Measurements from ENCODE around the gene PEX14.

DNA sequence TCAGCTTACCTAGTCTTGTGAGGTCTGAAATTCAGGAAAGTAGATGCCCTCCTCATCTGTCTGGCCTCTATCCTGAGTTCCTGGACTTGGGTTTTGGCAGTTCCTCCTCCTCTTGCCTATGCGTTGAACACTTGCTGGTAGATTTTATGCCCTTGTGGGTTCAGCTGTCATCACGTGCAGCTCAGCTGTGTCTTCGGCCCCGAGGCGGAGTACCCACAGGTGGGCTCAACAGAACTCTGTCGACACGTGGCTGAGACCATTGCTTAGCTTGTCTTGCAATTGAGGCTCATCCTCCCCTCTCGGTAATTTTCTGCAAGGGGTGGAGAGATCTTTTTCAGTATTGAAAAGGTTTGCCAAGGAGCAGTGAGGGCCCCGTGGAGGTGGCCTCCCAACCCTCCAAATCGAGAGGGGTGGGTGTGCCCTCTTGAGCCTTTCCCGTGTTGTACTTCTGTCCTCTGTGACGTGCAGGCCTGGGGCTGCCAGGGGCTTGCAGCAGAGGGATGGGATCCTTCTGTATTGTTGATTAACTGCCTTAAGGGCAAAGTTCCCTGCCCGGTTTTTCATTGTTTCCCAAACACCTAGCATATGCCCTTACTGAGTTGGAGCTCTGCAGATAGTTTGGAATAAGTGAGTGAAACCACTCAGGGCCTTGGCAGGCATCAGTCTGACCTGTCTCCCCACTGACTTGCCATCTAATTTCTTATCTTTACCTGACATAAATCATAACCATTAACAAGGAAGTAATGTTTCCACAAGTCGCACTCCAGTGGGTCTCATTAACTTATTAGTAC, 41.6 kb upstream of the PEX14 start:
- TF ChIP-seq, protein P1, sequence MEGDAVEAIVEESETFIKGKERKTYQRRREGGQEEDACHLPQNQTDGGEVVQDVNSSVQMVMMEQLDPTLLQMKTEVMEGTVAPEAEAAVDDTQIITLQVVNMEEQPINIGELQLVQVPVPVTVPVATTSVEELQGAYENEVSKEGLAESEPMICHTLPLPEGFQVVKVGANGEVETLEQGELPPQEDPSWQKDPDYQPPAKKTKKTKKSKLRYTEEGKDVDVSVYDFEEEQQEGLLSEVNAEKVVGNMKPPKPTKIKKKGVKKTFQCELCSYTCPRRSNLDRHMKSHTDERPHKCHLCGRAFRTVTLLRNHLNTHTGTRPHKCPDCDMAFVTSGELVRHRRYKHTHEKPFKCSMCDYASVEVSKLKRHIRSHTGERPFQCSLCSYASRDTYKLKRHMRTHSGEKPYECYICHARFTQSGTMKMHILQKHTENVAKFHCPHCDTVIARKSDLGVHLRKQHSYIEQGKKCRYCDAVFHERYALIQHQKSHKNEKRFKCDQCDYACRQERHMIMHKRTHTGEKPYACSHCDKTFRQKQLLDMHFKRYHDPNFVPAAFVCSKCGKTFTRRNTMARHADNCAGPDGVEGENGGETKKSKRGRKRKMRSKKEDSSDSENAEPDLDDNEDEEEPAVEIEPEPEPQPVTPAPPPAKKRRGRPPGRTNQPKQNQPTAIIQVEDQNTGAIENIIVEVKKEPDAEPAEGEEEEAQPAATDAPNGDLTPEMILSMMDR (IDR thresholded peaks at IDR 0.05), result no peak
- TF ChIP-seq POLR2A (IDR thresholded peaks at IDR 0.05) (no peak), POLR2AphosphoS5 (IDR thresholded peaks at IDR 0.05) (no peak), EP300 (IDR thresholded peaks at IDR 0.05) (no peak)

Measured in gastroesophageal sphincter (tissue), 3 donors.